ENCODE results near the gene FGF4.

FGF4 gene

GRCh38 chr11:69808667-69809086 lies 33.5 kb upstream of the FGF4 start:
- H3K9me3 ChIP-seq (ENCODE audit: control insufficient read depth in 1 of 2, low read length in 2 of 2), result no peaks in the 10 kb centered on the region
- no peaks in the 10 kb centered on the region for H3K36me3 ChIP-seq (ENCODE audit: control insufficient read depth in 1 of 2, insufficient read depth in 2 of 2, low read length in 2 of 2)
- no peak overlapping the region for H3K9ac ChIP-seq (ENCODE audit: low read depth in 1 of 2, low read length in 2 of 2)
- no peaks in the 10 kb centered on the region for H3K4me1 ChIP-seq (ENCODE audit: control insufficient read depth in 1 of 2, insufficient read depth in 2 of 2, low read length in 2 of 2)
- H3K27me3 ChIP-seq (ENCODE audit: control insufficient read depth in 1 of 2, insufficient read depth in 2 of 2, low read length in 2 of 2), result peaks cover 0 to 14% of the 10 kb centered on the region in 2 donors
- no peak overlapping the region for H3K27ac ChIP-seq (ENCODE audit: low read depth, low read length)
- H3K4me3 ChIP-seq (ENCODE audit: low read depth in 1 of 2, low read length in 2 of 2), result no peak overlapping the region

GRCh38 chr11:69807106-69807815 lies 32.1 kb upstream of the FGF4 start:
- Histone ChIP-seq H3K4me1 (ENCODE audit: control insufficient read depth in 1 of 2, insufficient read depth in 2 of 2, low read length in 2 of 2) (no peaks in the 10 kb centered on the region), H3K36me3 (ENCODE audit: control insufficient read depth in 1 of 2, insufficient read depth in 2 of 2, low read length in 2 of 2) (no peaks in the 10 kb centered on the region), H3K9ac (ENCODE audit: low read depth in 1 of 2, low read length in 2 of 2) (no peak overlapping the region), H3K27ac (ENCODE audit: low read depth, low read length) (no peak overlapping the region), H3K4me3 (ENCODE audit: low read depth in 1 of 2, low read length in 2 of 2) (no peak overlapping the region), H3K9me3 (ENCODE audit: control insufficient read depth in 1 of 2, low read length in 2 of 2) (no peaks in the 10 kb centered on the region), H3K27me3 (ENCODE audit: control insufficient read depth in 1 of 2, insufficient read depth in 2 of 2, low read length in 2 of 2) (peaks cover 0 to 14% of the 10 kb centered on the region in 2 donors)

GRCh38 chr11:69804769-69805508 lies 29.8 kb upstream of the FGF4 start:
- Histone ChIP-seq H3K36me3 (ENCODE audit: control insufficient read depth in 1 of 2, insufficient read depth in 2 of 2, low read length in 2 of 2) (no peaks in the 10 kb centered on the region), H3K9me3 (ENCODE audit: control insufficient read depth in 1 of 2, low read length in 2 of 2) (no peaks in the 10 kb centered on the region), H3K4me3 (ENCODE audit: low read depth in 1 of 2, low read length in 2 of 2) (no peak overlapping the region), H3K27me3 (ENCODE audit: control insufficient read depth in 1 of 2, insufficient read depth in 2 of 2, low read length in 2 of 2) (peaks cover 0 to 12% of the 10 kb centered on the region in 2 donors), H3K27ac (ENCODE audit: low read depth, low read length) (no peak overlapping the region), H3K9ac (ENCODE audit: low read depth in 1 of 2, low read length in 2 of 2) (no peak overlapping the region), H3K4me1 (ENCODE audit: control insufficient read depth in 1 of 2, insufficient read depth in 2 of 2, low read length in 2 of 2) (no peaks in the 10 kb centered on the region)

GRCh38 chr11:69803604-69804218 lies 28.6 kb upstream of the FGF4 start:
- peaks cover 0 to 7% of the 10 kb centered on the region in 2 donors for H3K27me3 ChIP-seq (ENCODE audit: control insufficient read depth in 1 of 2, insufficient read depth in 2 of 2, low read length in 2 of 2)

GRCh38 chr11:69803022-69803421 lies 27.9 kb upstream of the FGF4 start:
- Histone ChIP-seq H3K9ac (ENCODE audit: low read depth in 1 of 2, low read length in 2 of 2) (no peak overlapping the region), H3K4me1 (ENCODE audit: control insufficient read depth in 1 of 2, insufficient read depth in 2 of 2, low read length in 2 of 2) (no peaks in the 10 kb centered on the region), H3K36me3 (ENCODE audit: control insufficient read depth in 1 of 2, insufficient read depth in 2 of 2, low read length in 2 of 2) (no peaks in the 10 kb centered on the region), H3K27ac (ENCODE audit: low read depth, low read length) (no peak overlapping the region), H3K9me3 (ENCODE audit: control insufficient read depth in 1 of 2, low read length in 2 of 2) (peaks cover 0 to 3% of the 10 kb centered on the region in 2 donors), H3K4me3 (ENCODE audit: low read depth in 1 of 2, low read length in 2 of 2) (no peak overlapping the region), H3K27me3 (ENCODE audit: control insufficient read depth in 1 of 2, insufficient read depth in 2 of 2, low read length in 2 of 2) (peaks cover 0 to 2% of the 10 kb centered on the region in 2 donors)

More at GRCh38 chr11:69803604-69804218, 28.6 kb upstream of the FGF4 start:
- H3K9ac ChIP-seq (ENCODE audit: low read depth in 1 of 2, low read length in 2 of 2), result no peak overlapping the region
- H3K27ac ChIP-seq (ENCODE audit: low read depth, low read length), result no peak overlapping the region
- no peak overlapping the region for H3K4me3 ChIP-seq (ENCODE audit: low read depth in 1 of 2, low read length in 2 of 2)
- peaks cover 0 to 3% of the 10 kb centered on the region in 2 donors for H3K9me3 ChIP-seq (ENCODE audit: control insufficient read depth in 1 of 2, low read length in 2 of 2)
- H3K36me3 ChIP-seq (ENCODE audit: control insufficient read depth in 1 of 2, insufficient read depth in 2 of 2, low read length in 2 of 2), result no peaks in the 10 kb centered on the region
- no peaks in the 10 kb centered on the region for H3K4me1 ChIP-seq (ENCODE audit: control insufficient read depth in 1 of 2, insufficient read depth in 2 of 2, low read length in 2 of 2)

- Histone ChIP-seq H3K4me1 (ENCODE audit: control insufficient read depth in 1 of 2, insufficient read depth in 2 of 2, low read length in 2 of 2) (no peaks in the 10 kb centered on the region), H3K9ac (ENCODE audit: low read depth in 1 of 2, low read length in 2 of 2) (no peak overlapping the region), H3K36me3 (ENCODE audit: control insufficient read depth in 1 of 2, insufficient read depth in 2 of 2, low read length in 2 of 2) (no peaks in the 10 kb centered on the region), H3K27me3 (ENCODE audit: control insufficient read depth in 1 of 2, insufficient read depth in 2 of 2, low read length in 2 of 2) (no peaks in the 10 kb centered on the region), H3K9me3 (ENCODE audit: control insufficient read depth in 1 of 2, low read length in 2 of 2) (peaks cover 0 to 3% of the 10 kb centered on the region in 2 donors), H3K4me3 (ENCODE audit: low read depth in 1 of 2, low read length in 2 of 2) (no peak overlapping the region), H3K27ac (ENCODE audit: low read depth, low read length) (no peak overlapping the region)
Measured at GRCh38 chr11:69802590-69802989, 27.4 kb upstream of the FGF4 start.

GRCh38 chr11:69801513-69802335 lies 26.6 kb upstream of the FGF4 start:
- H3K36me3 ChIP-seq (ENCODE audit: control insufficient read depth in 1 of 2, insufficient read depth in 2 of 2, low read length in 2 of 2), result no peaks in the 10 kb centered on the region
- no peaks in the 10 kb centered on the region for H3K4me1 ChIP-seq (ENCODE audit: control insufficient read depth in 1 of 2, insufficient read depth in 2 of 2, low read length in 2 of 2)
- peaks cover 0 to 3% of the 10 kb centered on the region in 2 donors for H3K9me3 ChIP-seq (ENCODE audit: control insufficient read depth in 1 of 2, low read length in 2 of 2)
- no peaks in the 10 kb centered on the region for H3K27me3 ChIP-seq (ENCODE audit: control insufficient read depth in 1 of 2, insufficient read depth in 2 of 2, low read length in 2 of 2)
- H3K27ac ChIP-seq (ENCODE audit: low read depth, low read length), result no peak overlapping the region
- H3K4me3 ChIP-seq (ENCODE audit: low read depth in 1 of 2, low read length in 2 of 2), result no peak overlapping the region
- H3K9ac ChIP-seq (ENCODE audit: low read depth in 1 of 2, low read length in 2 of 2), result no peak overlapping the region

GRCh38 chr11:69800278-69800677 lies 25.1 kb upstream of the FGF4 start:
- Histone ChIP-seq H3K4me3 (ENCODE audit: low read depth in 1 of 2, low read length in 2 of 2) (no peak overlapping the region), H3K4me1 (ENCODE audit: control insufficient read depth in 1 of 2, insufficient read depth in 2 of 2, low read length in 2 of 2) (no peaks in the 10 kb centered on the region), H3K36me3 (ENCODE audit: control insufficient read depth in 1 of 2, insufficient read depth in 2 of 2, low read length in 2 of 2) (no peaks in the 10 kb centered on the region), H3K27ac (ENCODE audit: low read depth, low read length) (no peak overlapping the region), H3K9ac (ENCODE audit: low read depth in 1 of 2, low read length in 2 of 2) (no peak overlapping the region), H3K27me3 (ENCODE audit: control insufficient read depth in 1 of 2, insufficient read depth in 2 of 2, low read length in 2 of 2) (no peaks in the 10 kb centered on the region), H3K9me3 (ENCODE audit: control insufficient read depth in 1 of 2, low read length in 2 of 2) (peaks cover 0 to 3% of the 10 kb centered on the region in 2 donors)

GRCh38 chr11:69799582-69799981 lies 24.4 kb upstream of the FGF4 start:
- Histone ChIP-seq H3K9ac (ENCODE audit: low read depth in 1 of 2, low read length in 2 of 2) (no peak overlapping the region), H3K36me3 (ENCODE audit: control insufficient read depth in 1 of 2, insufficient read depth in 2 of 2, low read length in 2 of 2) (no peaks in the 10 kb centered on the region), H3K4me3 (ENCODE audit: low read depth in 1 of 2, low read length in 2 of 2) (no peak overlapping the region), H3K4me1 (ENCODE audit: control insufficient read depth in 1 of 2, insufficient read depth in 2 of 2, low read length in 2 of 2) (no peaks in the 10 kb centered on the region), H3K27me3 (ENCODE audit: control insufficient read depth in 1 of 2, insufficient read depth in 2 of 2, low read length in 2 of 2) (no peaks in the 10 kb centered on the region), H3K9me3 (ENCODE audit: control insufficient read depth in 1 of 2, low read length in 2 of 2) (peaks cover 0 to 3% of the 10 kb centered on the region in 2 donors), H3K27ac (ENCODE audit: low read depth, low read length) (no peak overlapping the region)
